B cell (primary cell): Measurements from ENCODE around the gene PCIF1.

Source experiments
- CTCF ChIP-seq: fragments of 200-600 bp; IDR thresholded peaks from one replicate; pipeline ENCODE4 v1.8.0; 2022; ENCODE audit warnings: antibody characterized with exemption, mild to moderate bottlenecking
- EZH2 ChIP-seq: IDR thresholded peaks from 2 replicates; pipeline ENCODE4 v1.6.1; 2012; ENCODE audit warnings: borderline replicate concordance, low read depth, mild to moderate bottlenecking, moderate library complexity, low read length; ENCODE audit not compliant: insufficient read depth, poor library complexity, severe bottlenecking

- TF ChIP-seq EZH2, result no peak
- TF ChIP-seq CTCF, result no peak
Measured at GRCh38 chr20:45909336-45909808, 25.1 kb upstream of the PCIF1 start.
